MCF 10A (cell line): Measurements from ENCODE around the gene FAAP100. TPM values are rescaled to one million over a fixed set of nuclear protein-coding genes. Genes with fewer than 3 reads are reported as not detected.

Source experiments
- BruUV-seq: library from RNA; stranded (reverse); fragments of 400-500 nt; replicated peaks from 2 replicates; lab custom pipeline; 2021; lab: Mats Ljungman, UMichigan
- CTCF ChIA-PET: fragments of 300-600 bp; sonication (Branson Sonifier 250); formaldehyde crosslinking; extraction: SDS; loops from one replicate; lab custom pipeline; 2021; ENCODE audit warnings: antibody characterized with exemption, inconsistent platforms; lab: Yijun Ruan, JAX
- POLR2A ChIA-PET: fragments of 300-600, 350-650 bp; sonication (Branson Sonifier 250); formaldehyde crosslinking; extraction: SDS; loops from one replicate; lab custom pipeline; 2020; ENCODE audit warnings: antibody characterized with exemption, inconsistent platforms; lab: Yijun Ruan, JAX
- DNase-seq: peaks from one replicate; pipeline ENCODE4 v3.0.0-alpha.2; 2018; ENCODE audit not compliant: unreplicated experiment
- H3K27ac Mint-ChIP-seq: one replicate; pipeline ENCODE4 v1.8.0; 2022; ENCODE audit warnings: mild to moderate bottlenecking, low read depth, mixed read lengths; ENCODE audit not compliant: unreplicated experiment
- H3K27me3 Mint-ChIP-seq: one replicate; pipeline ENCODE4 v1.8.0; 2022; ENCODE audit warnings: mixed read lengths; ENCODE audit not compliant: insufficient read depth, unreplicated experiment
- H3K36me3 Mint-ChIP-seq: one replicate; pipeline ENCODE4 v1.8.0; 2022; ENCODE audit warnings: mild to moderate bottlenecking, moderate library complexity, mixed read lengths; ENCODE audit not compliant: insufficient read depth, unreplicated experiment
- H3K4me1 Mint-ChIP-seq: one replicate; pipeline ENCODE4 v1.8.0; 2022; ENCODE audit warnings: mixed read lengths; ENCODE audit not compliant: insufficient read depth, unreplicated experiment
- H3K4me3 Mint-ChIP-seq: one replicate; pipeline ENCODE4 v1.8.0; 2022; ENCODE audit warnings: mild to moderate bottlenecking, moderate library complexity, mixed read lengths; ENCODE audit not compliant: unreplicated experiment
- H3K9me3 Mint-ChIP-seq: one replicate; pipeline ENCODE4 v1.8.0; 2022; ENCODE audit warnings: mixed read lengths; ENCODE audit not compliant: unreplicated experiment
- intact Hi-C: fragments of 100-400 bp; cut with micrococcal nuclease; formaldehyde crosslinking; loops from 2 replicates; pipeline ENCODE4 v1.14.1; 2022
- total RNA-seq: library from RNA; stranded (reverse); gene quantifications from 2 replicates; pipeline ENCODE4 v1.2.3, GENCODE V29; 2022
- TF ChIP-seq, protein P1 (sequence below): fragments of 200-600 bp; IDR thresholded peaks from one replicate; pipeline ENCODE4 v1.8.0; 2022; ENCODE audit warnings: antibody characterized with exemption, mild to moderate bottlenecking; ENCODE audit not compliant: unreplicated experiment

Gene FAAP100
- total RNA-seq, 1 experiment from 2014 or later = 32.5 TPM

DNA sequence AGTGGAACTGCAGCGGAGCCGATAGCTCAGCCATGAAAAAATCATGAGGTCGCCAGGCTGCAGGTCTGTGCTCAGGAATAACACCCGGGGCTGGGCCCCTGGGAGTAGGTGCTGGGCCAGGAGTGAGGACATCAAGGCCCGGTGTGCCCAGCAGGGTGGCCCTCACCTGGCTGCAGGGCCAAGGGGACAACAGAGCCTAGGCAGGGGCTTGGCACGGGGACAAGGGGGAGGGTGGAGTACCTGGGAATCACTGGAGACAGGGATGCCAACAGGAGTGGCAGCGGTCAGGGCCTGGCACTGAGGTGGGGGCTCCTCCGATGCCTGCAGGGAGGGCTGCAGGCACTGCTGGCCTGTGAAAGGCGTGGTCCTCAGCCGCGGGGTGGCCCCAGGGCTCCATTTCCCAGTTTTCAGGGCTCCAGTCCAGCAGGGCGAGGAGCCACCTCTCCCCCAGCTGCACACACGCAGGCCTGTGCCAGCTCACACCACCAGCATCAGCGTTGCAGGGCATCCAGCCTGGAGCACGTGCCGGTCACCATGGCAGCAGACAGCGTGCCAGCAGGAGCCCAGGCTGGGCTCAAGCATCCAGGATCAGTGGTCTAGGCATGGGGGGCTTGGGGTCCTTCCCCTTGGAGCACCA is 28.6 kb downstream of the FAAP100 start:
- Mint-ChIP-seq H3K27me3 (no peaks in the 10 kb centered on the region), H3K27ac (no peak overlapping the region), H3K9me3 (no peaks in the 10 kb centered on the region), H3K4me3 (no peak overlapping the region), H3K4me1 (no peaks in the 10 kb centered on the region), H3K36me3 (peaks cover 6% of the 10 kb centered on the region)
- ChIA-PET POLR2A (interaction anchor here (0.7 kb wide), 2 partner anchors 9 to 279 kb away, joined by 3 read pairs; no protein-coding TSS in a partner anchor), CTCF (interaction anchor here (0.7 kb wide), 1 partner anchor 397 kb away, joined by 3 read pairs; no protein-coding TSS in a partner anchor)
- TF ChIP-seq, protein P1, sequence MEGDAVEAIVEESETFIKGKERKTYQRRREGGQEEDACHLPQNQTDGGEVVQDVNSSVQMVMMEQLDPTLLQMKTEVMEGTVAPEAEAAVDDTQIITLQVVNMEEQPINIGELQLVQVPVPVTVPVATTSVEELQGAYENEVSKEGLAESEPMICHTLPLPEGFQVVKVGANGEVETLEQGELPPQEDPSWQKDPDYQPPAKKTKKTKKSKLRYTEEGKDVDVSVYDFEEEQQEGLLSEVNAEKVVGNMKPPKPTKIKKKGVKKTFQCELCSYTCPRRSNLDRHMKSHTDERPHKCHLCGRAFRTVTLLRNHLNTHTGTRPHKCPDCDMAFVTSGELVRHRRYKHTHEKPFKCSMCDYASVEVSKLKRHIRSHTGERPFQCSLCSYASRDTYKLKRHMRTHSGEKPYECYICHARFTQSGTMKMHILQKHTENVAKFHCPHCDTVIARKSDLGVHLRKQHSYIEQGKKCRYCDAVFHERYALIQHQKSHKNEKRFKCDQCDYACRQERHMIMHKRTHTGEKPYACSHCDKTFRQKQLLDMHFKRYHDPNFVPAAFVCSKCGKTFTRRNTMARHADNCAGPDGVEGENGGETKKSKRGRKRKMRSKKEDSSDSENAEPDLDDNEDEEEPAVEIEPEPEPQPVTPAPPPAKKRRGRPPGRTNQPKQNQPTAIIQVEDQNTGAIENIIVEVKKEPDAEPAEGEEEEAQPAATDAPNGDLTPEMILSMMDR = no peak
- DNase-seq = peak; percentile 51
- intact Hi-C loops = no loop called here
- BruUV-seq = no TSS peak

DNA sequence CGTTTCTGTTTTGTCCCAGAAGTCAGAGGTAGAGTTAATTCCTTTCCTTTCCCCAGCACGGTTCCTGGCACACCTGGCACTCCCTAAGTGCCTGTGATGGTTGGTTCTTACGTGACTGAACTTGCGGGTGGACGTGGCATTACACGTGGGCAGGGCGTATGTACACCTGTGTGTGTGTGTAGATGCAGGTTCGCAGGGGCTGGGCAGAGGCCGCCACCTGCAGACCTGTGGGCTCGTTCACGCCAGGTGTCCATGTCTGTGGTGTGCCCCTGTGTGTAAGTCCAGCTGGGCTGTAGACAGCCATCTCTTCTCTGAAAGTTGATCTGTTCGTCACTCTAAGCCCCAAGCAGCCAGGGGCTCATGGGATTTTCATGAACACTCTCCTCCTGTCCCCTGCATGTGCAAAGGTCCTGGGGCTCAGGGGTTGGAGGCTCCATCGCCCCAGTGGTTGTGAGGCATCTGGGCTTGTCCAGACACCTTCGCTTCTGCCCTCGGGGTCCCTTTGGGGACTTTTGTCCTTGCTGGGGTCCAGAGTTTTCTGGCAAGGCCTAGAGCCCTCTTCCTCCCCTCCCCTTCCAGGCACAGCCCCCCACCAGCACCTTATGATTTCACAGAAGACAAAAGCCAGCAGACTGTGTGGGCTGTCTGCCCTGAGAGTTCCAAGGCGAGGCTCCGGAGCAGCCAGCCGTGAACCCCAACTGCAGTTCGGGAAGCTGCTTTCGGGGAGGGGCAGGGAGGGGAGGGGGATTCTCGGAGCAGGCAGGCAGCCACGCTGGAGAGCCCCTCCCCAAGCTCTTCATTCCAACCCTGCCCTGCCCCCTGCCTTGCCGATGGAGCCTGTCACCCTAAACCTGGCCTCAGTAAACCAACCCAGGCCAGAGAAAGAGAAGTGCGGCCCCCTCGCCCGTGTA is 29.4 kb downstream of the FAAP100 start:
- Mint-ChIP-seq H3K27ac (no peak overlapping the region), H3K4me3 (no peak overlapping the region), H3K27me3 (no peaks in the 10 kb centered on the region), H3K9me3 (no peaks in the 10 kb centered on the region), H3K36me3 (peaks cover 6% of the 10 kb centered on the region), H3K4me1 (no peaks in the 10 kb centered on the region)
- no peak for DNase-seq
- intact Hi-C loops = no loop called here
- ChIA-PET POLR2A (interaction anchor here (0.7 kb wide), 2 partner anchors 8 to 278 kb away, joined by 3 read pairs; no protein-coding TSS in a partner anchor), CTCF (interaction anchor here (0.5 to 0.7 kb wide), 4 partner anchors 154 to 521 kb away, joined by 3 read pairs; no protein-coding TSS in a partner anchor)
- TF ChIP-seq, protein P1 = no peak
- BruUV-seq = no TSS peak

DNA sequence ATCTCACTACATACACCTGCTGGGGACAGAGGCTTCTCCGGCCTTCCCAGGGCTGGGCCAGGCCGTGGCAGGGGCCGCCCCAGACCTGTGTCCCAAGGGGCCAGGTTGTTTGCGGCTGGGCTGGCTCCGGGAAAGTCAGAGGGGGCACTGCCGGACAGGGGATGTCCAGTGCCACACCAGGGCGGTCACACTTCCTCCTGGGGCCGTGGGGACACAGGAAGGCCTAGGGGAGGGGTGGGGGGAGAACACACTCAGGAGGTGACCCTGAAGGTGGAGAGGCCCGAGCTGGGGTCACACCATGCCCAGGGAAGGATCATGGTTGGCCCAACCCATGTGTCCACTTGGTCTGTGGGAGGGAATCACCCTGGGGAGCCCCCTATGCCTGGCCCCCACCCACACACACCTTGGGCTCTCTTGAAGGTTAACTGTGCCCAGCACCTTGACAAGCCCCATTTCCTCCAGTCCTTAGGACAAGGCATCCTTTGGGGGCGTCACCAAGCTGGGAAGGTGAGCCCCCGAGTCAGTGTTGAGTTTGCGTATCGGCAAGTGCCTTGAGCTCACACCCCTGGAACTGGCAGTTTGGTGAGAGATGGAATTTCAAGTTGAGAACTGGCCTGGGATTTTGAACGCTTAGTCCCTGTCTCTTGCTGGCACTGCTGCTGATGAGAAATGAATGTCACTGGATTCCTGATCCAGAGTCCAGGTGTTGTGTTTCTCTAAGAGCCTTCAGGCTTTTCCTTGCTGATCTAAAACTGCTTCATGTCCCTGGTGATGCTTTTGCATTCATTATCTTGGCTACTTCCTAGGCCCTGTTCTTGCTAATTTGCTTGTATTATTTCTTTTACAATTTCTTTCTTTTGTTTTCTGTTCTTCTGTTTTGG is 31.9 kb downstream of the FAAP100 start:
- Mint-ChIP-seq H3K9me3 (no peaks in the 10 kb centered on the region), H3K4me1 (no peaks in the 10 kb centered on the region), H3K27me3 (no peaks in the 10 kb centered on the region), H3K27ac (peak overlapping the region; percentile 42), H3K36me3 (peaks cover 7% of the 10 kb centered on the region), H3K4me3 (peak overlapping the region; percentile 49)
- intact Hi-C loops = no loop called here
- POLR2A ChIA-PET = interaction anchor here (0.8 to 2.4 kb wide), 3 partner anchors 11 to 32 kb away, joined by 3 to 14 read pairs (median 14); partner anchors contain the start of gene FAAP100
- BruUV-seq = no TSS peak
- no peak for DNase-seq
- TF ChIP-seq, protein P1 = no peak
- CTCF ChIA-PET = interaction anchor here (0.6 to 1.7 kb wide), 2 partner anchors 81 to 115 kb away, joined by 4 read pairs; no protein-coding TSS in a partner anchor
